ENCODE measurements around the gene CDH26. TPM values are rescaled to one million over a fixed set of nuclear protein-coding genes. Genes with fewer than 3 reads are reported as not detected.
A peak's percentile ranks its signal among the peaks of the same experiment; 100 is the strongest.

CDH26 gene
- total RNA-seq, 2 donors from 2014 or later, result 0.26 to 0.33 TPM

DNA sequence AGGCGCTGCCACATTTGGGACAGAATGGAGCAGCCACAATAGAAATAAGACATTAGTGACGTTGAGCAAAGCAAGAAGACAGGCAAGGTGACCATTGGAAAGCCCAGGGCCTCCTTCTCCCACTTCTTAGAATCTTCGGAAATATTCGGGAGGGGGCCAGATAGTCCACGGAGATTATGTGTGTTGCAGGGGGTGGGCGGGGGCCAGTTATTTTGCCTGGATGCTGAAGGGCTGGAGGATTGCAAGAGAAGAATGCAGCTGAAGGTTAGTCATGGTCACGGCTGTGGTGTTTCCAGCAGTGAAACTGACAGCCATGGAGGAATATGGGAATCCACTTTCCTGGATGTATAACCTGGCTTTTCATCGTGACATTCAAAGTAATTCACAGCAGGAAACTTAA lies 88.6 kb downstream of the CDH26 start:
- H3K4me1 ChIP-seq, result peaks cover 8% of the 10 kb centered on the region
- ATAC-seq (no peak), DNase-seq (no peak)
- H3K27ac ChIP-seq, result peak overlapping the region in 2 of 4 donors; percentile 40 to 76
- no peak overlapping the region for H3K4me3 ChIP-seq
- no peak for TF ChIP-seq POLR2A (IDR thresholded peaks at IDR 0.05)
- TF ChIP-seq, protein P1, sequence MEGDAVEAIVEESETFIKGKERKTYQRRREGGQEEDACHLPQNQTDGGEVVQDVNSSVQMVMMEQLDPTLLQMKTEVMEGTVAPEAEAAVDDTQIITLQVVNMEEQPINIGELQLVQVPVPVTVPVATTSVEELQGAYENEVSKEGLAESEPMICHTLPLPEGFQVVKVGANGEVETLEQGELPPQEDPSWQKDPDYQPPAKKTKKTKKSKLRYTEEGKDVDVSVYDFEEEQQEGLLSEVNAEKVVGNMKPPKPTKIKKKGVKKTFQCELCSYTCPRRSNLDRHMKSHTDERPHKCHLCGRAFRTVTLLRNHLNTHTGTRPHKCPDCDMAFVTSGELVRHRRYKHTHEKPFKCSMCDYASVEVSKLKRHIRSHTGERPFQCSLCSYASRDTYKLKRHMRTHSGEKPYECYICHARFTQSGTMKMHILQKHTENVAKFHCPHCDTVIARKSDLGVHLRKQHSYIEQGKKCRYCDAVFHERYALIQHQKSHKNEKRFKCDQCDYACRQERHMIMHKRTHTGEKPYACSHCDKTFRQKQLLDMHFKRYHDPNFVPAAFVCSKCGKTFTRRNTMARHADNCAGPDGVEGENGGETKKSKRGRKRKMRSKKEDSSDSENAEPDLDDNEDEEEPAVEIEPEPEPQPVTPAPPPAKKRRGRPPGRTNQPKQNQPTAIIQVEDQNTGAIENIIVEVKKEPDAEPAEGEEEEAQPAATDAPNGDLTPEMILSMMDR (IDR thresholded peaks at IDR 0.05), result no peak
- no peaks in the 10 kb centered on the region for H3K36me3 ChIP-seq (replicated peaks in 1 of 2; ENCODE audit: insufficient read depth in 1 of 2, low read depth in 2 of 2)
- intact Hi-C loops (cut with DNase I), result no loop called here
- H3K9me3 ChIP-seq, result no peaks in the 10 kb centered on the region
- no peaks in the 10 kb centered on the region for H3K27me3 ChIP-seq
- 80 to 91% methylated on average over 8 of the region's 8 CpGs for WGBS, 2 donors

DNA sequence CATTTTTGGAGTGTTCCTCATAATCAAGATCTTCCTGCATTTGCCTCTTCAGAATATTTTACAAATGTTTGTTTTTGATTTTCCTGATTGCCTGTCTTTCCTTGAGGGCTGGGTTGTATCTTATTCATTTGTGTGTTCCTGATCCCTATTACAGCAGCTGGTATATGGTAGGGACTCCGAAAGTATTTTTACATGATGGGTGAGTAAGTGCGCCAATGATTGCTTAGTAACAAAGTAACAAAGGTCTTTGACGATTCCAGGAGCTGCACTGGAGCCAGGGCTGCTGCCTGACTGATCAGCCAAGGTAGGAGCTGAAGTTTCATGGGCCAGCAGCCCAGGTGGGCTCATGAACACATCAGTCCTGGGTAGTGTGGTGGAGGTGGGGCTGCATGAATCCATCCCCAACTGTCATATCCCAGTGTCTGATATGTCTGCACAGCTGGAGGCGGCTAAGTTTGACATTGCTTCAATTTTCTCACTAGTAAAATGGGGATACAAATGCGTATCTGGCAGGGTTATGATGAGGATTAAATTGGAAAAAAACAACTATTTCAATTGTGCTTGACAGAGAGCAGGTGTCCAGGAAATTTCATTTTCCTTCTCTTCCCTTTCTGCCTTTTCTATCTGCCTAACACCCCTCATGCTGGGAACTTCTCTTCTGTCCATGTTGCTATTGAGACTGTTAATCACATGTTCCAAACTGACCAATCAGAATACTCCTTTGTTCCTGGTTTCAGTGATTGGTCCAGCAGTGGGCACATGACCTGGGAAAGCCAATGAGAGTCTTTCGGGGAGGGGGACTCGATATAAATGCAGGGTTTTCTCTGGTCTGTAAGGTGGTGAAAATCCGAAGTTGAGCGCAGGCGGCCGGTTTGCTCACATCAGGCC lies 90.7 kb downstream of the CDH26 start:
- ATAC-seq (no peak), DNase-seq (no peak)
- Histone ChIP-seq H3K27ac (no peak overlapping the region), H3K9me3 (no peaks in the 10 kb centered on the region), H3K36me3 (replicated peaks in 1 of 2; ENCODE audit: insufficient read depth in 1 of 2, low read depth in 2 of 2) (no peaks in the 10 kb centered on the region), H3K27me3 (peaks cover 0 to 2% of the 10 kb centered on the region in 2 donors), H3K4me1 (peaks cover 16% of the 10 kb centered on the region), H3K4me3 (no peak overlapping the region)
- no peak for TF ChIP-seq POLR2A (IDR thresholded peaks at IDR 0.05)
- TF ChIP-seq, protein P1 (IDR thresholded peaks at IDR 0.05), result no peak
- intact Hi-C loops (cut with DNase I), result no loop called here
- WGBS, 2 donors, result 81 to 85% methylated on average over 11 of the region's 11 CpGs

DNA sequence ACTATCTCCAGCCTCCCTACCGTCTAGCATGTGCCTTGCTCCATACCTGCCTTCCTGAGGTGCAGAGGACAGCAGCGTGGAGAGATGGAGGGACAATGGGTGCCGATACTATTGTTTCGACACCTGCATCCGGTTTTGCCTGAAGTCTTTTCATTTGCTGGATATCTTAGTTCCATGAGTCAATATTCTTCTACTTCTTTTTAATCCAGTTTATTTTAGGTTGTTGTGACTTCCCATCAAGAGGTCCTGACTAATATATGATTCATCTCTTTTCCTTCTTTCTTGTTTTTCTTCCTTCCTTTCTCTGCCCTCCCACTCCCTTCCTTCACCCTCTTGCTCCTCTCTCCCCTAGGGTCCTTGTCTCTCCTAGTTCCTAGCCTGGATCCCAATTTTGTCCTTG lies 91.4 kb downstream of the CDH26 start:
- ATAC-seq, result no peak
- no peak for TF ChIP-seq POLR2A (IDR thresholded peaks at IDR 0.05)
- TF ChIP-seq, protein P1 (IDR thresholded peaks at IDR 0.05), result no peak
- intact Hi-C loops (cut with DNase I), result no loop called here
- H3K27me3 ChIP-seq, result peaks cover 0 to 6% of the 10 kb centered on the region in 2 donors
- H3K9me3 ChIP-seq, result no peaks in the 10 kb centered on the region
- no peaks in the 10 kb centered on the region for H3K36me3 ChIP-seq (replicated peaks in 1 of 2; ENCODE audit: insufficient read depth in 1 of 2, low read depth in 2 of 2)
- no peak overlapping the region for H3K4me3 ChIP-seq
- no peak overlapping the region for H3K27ac ChIP-seq
- H3K4me1 ChIP-seq, result peaks cover 16% of the 10 kb centered on the region
- 69% methylated on average over 5 of the region's 5 CpGs for WGBS, 2 donors
- no peak for DNase-seq

DNA sequence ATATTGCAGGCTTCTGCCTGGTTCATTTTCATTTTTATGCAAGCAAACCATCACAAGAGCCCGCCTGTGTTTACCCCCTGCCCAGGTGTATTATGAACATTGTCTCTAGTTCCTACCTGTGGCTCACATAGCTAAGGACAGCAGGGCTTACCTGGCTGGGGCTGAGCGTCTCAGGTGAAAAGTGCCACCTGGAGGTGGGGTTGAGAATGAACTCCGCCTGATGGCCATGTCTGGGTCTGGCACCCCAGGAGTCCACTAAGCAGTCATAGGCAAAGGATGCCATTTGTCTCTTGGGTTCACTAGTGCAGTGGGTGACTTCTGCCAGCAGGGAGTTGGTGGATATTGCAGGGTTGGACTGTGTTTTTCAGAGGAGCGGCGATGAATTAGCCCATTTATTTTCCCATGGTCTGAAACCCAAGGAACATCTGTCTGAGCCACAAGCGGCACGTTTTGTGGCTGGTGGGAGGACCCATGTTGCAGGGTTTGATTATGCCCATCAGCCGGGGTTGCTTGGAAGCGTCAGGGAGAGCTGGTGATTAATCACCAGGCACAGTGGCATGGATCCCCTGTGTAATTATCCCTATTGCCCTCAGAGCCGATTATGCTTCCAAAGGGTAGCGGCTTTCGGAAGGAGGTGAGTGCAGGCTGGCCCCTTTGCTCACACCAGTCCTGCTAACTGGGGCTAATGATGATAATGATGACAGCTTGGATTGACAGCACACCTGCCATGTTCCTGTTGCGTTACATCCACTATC lies 92.1 kb downstream of the CDH26 start:
- peak; percentile 31 to 63 (median 48) for DNase-seq
- no peak overlapping the region for H3K4me3 ChIP-seq
- H3K9me3 ChIP-seq, result no peaks in the 10 kb centered on the region
- H3K27ac ChIP-seq, result no peak overlapping the region
- peaks cover 16% of the 10 kb centered on the region for H3K4me1 ChIP-seq
- no peaks in the 10 kb centered on the region for H3K36me3 ChIP-seq (replicated peaks in 1 of 2; ENCODE audit: insufficient read depth in 1 of 2, low read depth in 2 of 2)
- ATAC-seq, result no peak
- intact Hi-C loops (cut with DNase I), result no loop called here
- TF ChIP-seq, protein P1 (IDR thresholded peaks at IDR 0.05), result peak; percentile 22 to 67 (median 43)
- TF ChIP-seq POLR2A (IDR thresholded peaks at IDR 0.05), result no peak
- H3K27me3 ChIP-seq, result peaks cover 0 to 6% of the 10 kb centered on the region in 2 donors
- 53 to 54% methylated on average over 12 to 13 of the region's 13 CpGs for WGBS, 2 donors

All from body of pancreas (tissue), 4 donors.